GM12872 (cell line): Measurements from ENCODE around the gene LTBP1.

Experiments
- TF ChIP-seq, protein P1 (sequence below): IDR thresholded peaks from 3 replicates; pipeline ENCODE4 v1.5.1; 2011; ENCODE audit warnings: low read depth, mild to moderate bottlenecking, low read length, moderate library complexity; ENCODE audit not compliant: insufficient read depth

The LTBP1 gene

DNA sequence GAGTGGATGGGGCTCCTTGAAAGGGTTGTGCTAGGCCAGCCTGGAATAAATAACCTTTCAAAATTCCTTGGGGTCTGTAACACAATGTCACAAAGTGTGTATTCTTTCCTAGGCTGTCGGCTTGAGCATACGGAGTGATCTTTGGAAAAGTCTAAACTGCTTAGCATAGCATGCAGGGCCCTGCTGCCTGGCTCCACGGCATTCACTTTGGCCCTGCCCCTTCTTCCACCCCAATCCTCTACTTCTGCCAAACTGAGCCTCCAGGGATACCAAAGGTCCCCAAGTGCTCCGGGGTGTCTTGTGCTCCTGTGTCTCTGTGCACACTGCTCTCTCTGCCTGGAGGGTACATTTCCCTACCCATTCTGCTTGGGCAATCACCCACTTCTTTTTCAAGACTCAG lies 196.1 kb downstream of the LTBP1 start:
- TF ChIP-seq, protein P1, sequence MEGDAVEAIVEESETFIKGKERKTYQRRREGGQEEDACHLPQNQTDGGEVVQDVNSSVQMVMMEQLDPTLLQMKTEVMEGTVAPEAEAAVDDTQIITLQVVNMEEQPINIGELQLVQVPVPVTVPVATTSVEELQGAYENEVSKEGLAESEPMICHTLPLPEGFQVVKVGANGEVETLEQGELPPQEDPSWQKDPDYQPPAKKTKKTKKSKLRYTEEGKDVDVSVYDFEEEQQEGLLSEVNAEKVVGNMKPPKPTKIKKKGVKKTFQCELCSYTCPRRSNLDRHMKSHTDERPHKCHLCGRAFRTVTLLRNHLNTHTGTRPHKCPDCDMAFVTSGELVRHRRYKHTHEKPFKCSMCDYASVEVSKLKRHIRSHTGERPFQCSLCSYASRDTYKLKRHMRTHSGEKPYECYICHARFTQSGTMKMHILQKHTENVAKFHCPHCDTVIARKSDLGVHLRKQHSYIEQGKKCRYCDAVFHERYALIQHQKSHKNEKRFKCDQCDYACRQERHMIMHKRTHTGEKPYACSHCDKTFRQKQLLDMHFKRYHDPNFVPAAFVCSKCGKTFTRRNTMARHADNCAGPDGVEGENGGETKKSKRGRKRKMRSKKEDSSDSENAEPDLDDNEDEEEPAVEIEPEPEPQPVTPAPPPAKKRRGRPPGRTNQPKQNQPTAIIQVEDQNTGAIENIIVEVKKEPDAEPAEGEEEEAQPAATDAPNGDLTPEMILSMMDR = no peak

- TF ChIP-seq, protein P1 = no peak
Measured at GRCh38 chr2:33144243-33144642, 197.5 kb downstream of the LTBP1 start.

DNA sequence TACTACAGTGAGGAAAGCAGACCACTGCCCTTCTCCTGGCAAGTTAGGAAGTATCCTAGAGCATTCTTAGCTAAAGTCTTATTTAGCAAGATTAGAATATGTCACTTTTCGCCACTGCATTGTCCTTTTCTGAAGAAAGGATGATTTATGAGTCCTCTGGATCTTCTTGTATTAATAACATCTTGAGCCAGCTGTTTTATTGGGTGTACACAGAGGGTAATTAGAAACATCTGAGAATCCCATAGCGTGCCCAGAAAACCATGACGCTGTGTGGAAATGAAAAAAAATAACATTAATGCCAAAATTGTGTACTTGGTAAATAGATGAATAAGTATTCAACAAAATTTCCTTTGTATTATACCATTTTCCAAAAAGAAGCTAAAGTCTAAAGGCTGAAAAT lies 198.7 kb downstream of the LTBP1 start:
- TF ChIP-seq, protein P1 = no peak

- TF ChIP-seq, protein P1 = no peak
Measured at GRCh38 chr2:33146102-33146501, 199.3 kb downstream of the LTBP1 start.

GRCh38 chr2:33153008-33153407 lies 206.3 kb downstream of the LTBP1 start:
- TF ChIP-seq, protein P1 = no peak

GRCh38 chr2:33158482-33159003 lies 211.8 kb downstream of the LTBP1 start:
- TF ChIP-seq, protein P1 = no peak

DNA sequence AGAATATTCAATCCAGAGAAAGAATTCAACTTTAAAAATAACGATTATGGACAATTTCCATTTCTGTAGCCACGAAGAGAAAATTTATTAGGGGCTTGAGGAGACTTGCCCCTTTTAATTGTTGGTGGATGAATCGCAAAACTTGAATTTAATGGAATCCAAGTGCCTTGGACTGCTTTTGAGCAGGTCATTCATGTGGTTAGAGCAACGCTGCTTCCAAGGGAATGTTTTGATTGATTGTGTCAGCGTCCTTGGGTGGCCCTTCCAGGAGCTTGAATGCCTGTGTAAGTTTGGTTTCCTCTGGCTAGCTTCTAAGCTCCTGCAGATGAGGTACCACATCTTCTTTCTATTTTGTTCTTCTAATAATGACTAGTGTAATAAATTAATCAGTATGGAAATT lies 213.4 kb downstream of the LTBP1 start:
- TF ChIP-seq, protein P1 = no peak

GRCh38 chr2:33166287-33166881 lies 219.6 kb downstream of the LTBP1 start:
- TF ChIP-seq, protein P1 = no peak
